GM18508 (cell line): ENCODE measurements around the gene PPP2R5E.
"Not testable (repeated sequence)": the region's sequence is repeated elsewhere in the genome, so short reads cannot be mapped to it uniquely, and the experiment has no call there.

Source experiments
- ATAC-seq: cut with Tn5 transposase; IDR thresholded peaks from one replicate; pipeline ENCODE4 v1.9.1; 2021; ENCODE audit warnings: moderate number of reproducible peaks; ENCODE audit not compliant: insufficient read depth, unreplicated experiment

The PPP2R5E gene

DNA sequence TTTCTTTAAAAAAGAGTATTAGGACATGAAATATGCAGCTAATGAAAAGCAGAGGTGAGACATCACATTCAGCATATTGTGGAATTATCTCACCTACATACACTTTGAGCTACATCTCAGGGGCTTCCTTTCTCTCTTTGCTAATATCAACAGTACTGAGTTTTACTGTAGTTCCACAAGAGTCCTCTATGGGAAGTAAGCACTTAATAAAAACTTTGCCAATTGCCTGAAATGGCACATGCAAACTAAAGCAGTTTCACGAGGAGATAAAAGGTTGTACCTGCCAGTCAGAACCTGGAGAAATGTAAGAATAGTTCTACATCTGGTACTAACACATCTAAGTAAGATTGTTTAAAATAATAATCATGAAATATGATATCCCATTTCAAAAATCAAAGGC lies 150.9 kb downstream of the PPP2R5E start:
- no peak for ATAC-seq

DNA sequence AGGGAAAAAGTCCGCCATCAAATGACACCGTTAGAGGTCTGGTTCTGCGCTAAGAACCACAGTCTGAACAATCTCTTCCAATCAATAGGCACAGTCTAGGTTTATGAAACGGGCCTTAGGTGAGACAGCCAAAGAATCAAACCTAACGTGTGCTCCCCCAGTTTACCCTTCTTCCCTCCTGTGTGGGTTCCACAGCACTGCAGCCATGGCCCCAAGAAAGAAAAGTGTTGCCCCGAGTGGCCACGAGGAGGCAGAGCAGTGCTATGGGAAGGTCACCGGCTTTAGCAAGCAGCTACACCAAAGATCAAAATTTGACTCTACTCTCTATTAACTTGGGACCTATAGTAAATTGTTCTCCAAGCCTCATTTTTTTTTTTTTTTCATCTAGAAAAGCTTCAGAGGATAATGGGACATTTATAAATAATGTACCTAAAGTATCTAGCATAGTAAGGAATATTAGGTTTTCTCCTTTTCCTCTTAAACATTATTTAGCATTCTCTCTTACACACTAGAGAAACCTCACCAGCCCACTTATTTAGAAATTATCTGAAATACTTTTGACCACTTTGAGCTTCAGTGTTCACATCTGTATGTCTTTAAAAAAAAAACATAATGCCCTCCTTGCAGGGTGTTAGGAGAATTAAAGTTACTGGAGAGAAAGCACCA lies 154.3 kb downstream of the PPP2R5E start:
- no peak for ATAC-seq

DNA sequence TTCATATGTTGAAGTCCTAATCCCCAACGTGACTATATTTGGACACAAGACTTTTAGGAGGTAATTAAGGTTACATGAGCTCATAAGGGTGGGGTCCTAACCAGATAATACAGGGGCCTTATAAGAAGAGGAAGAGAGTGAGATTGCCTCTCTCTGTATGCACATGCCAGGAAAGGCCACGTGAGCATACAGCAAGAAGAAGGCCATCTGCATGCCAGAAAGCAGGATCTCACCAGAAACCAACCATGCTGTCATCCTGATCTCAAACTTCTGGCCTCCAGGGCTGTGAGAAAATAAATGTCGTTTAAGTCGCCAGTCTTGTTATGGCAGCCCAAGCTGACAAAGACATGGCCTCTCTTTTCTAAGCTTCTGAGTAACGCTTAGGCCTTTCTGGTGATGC lies 155.5 kb downstream of the PPP2R5E start:
- no peak for ATAC-seq

DNA sequence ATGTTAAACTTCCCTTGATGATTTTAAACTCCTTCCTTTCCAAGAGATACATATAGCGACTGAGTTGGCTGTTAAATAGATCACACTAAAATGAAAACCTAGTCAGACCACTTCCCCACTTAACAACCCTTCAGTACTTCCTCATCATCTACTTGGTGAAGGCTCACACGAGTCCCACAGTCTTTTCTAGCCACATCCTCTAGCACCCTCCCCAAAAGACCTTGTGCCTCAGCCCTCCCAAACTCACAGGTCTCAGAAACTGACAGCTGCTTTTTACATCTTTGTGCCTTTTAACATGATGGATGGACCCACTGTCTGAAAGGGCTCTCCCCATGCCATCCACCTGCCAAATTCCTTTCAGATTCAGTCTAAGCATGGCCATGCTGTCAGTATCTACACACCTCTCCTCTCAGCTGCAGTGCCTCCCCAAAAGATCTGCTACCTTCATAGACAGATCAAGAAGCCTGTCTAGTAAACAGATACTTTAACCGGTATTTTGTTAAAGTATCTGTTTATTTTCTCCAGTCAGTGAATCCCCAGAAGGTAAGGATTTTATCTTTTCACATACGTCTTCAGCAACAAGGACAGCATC lies 159.3 kb downstream of the PPP2R5E start:
- ATAC-seq = peak; percentile 89

DNA sequence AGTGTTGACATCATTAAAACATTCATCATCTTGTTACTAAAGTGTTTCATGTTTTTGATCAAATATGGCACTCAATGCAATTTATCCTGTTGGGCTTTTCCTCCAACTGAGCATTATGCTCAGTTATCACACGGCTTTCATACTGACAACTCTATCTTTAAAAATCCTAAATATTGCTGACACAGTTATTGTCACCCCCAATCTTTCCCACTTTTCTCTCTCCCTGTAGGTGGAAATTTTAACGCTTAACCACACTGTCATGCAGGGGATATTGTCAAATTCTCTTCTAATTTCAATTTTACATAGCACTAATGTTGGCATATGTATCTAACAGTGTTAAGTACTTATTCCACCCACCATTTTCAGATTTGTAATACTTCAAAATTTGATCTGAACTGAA lies 164.7 kb downstream of the PPP2R5E start:
- no peak for ATAC-seq

DNA sequence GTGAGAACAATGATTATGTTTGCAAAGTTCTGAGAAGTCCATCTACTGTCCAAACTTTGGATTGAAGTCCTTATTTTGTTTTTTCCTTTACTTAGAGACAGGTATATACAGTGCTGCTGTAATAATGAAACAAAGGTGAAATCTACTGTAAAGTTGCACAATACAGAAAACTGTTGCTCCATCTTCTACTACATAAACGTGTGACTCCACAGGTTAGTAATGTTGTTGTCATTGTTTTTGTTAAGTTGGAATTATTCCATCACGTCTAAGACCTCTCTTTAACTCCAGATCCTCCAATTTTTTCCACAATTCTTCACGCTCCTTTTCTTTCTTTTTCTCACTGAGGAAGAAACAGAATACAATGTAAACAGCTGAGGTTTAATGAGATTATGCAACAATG lies 167.4 kb downstream of the PPP2R5E start:
- ATAC-seq = no peak

DNA sequence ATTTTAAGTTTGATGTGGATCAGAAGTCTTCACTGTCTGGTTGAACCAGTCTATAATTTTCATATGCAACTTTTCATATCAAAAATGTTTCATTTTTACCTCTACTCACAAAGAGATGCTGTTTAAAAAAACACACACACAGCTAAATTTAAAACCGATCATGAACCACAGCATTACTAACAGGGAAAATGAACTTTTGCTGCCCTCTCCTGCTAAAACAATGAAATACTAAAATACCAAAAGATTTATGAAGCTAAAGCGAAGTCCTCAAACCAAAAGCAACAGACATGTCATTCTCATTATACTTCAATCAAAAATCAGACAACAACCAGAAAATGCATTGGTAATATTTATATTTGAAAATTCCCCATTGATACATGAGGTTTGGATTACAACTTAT lies 171.6 kb downstream of the PPP2R5E start:
- ATAC-seq = not testable (repeated sequence)

DNA sequence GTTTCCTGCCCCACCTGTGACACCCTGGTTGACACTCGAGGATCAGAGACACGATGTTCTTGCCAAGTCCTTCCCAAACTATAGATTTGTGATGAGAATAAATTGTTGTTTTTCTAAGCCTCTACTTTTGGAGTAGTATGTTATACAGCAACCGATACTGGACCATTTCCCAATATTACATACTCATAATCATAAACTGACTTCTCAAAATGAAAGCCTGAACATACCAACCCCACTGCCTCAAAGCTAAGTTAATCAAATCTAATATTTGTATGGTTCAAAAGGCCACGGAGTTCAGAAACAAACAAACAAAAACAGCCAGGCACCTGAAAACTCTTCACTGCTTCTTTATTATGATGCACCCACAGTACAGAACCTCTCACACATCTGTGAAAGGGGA lies 172.1 kb downstream of the PPP2R5E start:
- no peak for ATAC-seq

DNA sequence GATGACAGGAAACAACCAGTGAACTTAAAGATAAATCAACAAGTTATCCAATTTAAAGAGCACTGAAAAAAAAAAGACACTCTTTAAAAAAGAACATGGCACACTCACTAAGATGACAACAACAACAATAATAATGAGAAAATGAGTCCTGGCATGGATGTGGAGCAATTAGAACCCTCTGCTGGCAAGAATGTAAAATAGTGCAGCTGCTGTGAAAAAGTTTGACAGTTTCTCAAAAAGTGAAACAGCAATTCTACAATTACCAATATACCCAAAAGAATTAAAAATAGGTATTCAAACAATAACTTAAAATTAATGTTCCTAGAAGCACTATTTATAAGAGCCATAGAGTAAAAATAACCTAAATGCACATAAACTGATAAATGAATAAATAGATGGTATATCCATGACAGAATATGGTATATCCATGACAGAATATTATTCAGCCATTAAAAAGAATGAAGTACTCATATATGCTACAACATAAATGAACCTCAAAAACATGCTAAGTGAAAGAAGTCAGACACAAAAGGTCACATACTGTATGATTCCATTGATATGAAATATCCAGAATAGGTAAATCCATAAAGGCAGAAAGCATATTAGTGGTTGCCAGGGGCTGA lies 175.3 kb downstream of the PPP2R5E start:
- ATAC-seq = no peak

DNA sequence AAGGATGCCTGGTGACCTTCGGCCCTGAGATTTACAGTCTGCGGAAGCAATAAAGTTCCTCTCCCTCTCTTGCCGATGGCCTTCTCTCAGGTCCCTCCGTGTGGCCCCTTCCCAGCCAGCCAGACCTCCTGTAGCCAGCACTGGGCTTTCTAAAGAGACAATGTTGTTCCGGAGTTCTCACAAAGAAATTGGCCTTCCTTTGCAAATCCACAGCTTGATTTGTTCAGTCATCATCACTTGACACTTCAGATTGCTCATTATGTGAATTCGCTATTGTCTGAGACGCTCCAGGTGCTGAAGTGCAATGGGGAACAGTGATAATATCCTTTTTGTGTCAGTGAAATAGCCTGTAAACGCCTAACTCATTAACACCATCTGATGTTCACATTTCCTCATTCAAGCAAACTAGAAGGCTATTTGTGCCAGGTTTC lies 180.8 kb downstream of the PPP2R5E start:
- ATAC-seq = no peak

DNA sequence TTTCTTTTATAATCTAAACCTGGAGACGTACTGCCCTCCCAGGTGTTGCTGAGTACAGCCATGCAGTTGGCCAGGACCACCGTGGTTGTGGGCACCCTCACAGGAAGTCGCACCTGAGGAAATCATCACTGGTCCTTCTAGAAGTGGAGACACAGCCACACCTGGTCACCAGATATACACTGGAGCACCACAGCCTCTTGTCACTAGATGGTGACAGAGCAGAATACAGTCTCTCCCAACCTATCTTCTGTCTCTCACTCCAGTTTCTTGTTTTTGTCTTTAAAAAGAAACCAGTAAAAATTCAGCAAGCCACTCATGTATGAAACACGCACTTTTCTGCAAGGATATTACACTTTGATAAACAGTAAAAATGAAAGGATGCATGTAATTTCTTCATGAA lies 181.4 kb downstream of the PPP2R5E start:
- no peak for ATAC-seq

DNA sequence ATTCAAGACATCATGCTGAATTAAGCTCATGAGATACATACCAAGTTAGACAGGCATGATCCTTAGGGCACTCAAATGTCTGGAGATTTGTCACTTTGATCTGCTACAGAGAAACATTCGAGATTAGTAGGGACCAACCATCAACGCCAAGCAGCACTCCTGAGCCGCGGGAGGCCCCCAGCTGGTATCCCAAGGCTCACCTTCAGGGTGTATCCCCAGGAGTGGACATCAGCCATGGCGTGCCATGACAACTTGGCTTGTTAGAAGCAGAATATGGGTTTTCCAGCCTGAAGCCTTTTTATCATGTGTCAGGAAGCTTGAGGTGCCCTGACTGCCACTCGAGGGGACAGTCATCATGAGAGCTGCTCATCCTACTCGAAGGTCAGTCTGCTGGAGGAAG lies 185.3 kb downstream of the PPP2R5E start:
- ATAC-seq = no peak

DNA sequence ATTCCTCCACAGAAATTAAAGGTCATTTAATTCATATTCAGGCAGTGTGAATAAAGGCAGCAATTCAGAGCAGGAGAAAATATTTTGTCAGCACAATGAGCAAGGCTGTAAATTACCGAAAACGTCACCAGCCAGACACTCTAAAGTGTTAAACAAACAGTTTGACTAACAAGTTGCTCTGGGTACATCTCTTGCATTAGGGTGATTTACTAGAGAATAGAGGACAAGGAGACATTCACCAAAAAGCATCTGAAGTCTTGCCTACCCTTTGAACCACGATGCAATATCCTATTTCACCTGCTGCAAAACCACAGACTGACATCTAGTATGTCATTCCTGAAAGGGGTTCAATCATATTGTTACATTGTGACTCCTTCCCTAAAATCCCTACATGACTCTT lies 197.4 kb downstream of the PPP2R5E start:
- ATAC-seq = no peak

DNA sequence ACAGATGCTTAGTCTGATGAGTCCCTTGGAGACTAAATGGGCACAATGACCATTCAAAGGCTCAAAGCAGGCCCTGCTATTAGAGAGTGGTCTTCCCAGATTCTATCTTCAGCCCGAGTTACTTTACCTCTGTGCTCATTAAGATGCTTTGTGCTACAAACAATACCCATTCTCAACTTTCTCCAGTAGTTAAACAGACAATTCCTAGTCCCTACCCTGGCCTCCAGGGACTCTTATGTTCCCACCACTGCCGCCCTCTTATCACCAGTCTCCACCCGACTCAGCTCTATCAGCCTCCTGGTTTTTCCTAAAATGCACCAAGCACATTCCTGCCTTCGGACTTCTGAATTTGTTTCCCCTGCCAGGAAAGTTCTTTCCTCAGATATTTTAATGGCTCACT lies 198.8 kb downstream of the PPP2R5E start:
- ATAC-seq = no peak

DNA sequence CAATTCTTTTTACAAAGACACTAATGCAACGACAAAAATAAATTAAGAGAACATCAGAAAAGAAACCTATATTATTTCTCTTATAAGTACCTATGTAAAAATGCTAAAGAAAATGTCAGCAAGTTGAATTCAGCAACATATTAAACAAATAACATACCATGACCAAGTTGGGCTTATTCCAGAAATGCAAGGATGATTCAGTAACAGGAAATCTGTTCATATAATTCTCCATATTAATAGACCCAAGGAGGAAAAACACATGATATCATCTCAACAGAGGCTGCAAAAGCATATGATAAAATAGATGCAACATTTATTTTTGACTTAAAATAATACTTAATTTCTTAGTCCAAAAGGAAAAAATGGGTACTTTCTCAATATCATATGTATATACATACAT lies 199.3 kb downstream of the PPP2R5E start:
- ATAC-seq = no peak

DNA sequence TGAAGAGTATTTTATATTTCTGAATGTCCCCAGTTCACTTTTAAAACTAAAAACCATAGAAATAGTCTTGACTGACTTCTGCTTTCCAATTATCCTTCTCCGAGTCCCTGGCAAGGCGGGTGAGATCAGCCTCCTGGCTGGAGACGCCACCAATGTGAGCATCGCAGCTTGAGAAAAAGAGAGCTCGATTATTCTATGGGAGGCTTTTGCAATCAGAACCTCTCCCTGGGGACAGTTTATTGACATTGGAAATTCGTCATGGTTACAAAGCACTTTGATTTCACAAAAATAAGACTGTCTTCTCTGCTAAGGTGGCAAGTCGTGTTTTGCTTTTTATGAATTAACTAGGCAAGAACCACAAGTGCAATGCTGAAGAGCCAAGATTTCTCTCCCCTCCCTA lies 200.8 kb downstream of the PPP2R5E start:
- ATAC-seq = no peak

DNA sequence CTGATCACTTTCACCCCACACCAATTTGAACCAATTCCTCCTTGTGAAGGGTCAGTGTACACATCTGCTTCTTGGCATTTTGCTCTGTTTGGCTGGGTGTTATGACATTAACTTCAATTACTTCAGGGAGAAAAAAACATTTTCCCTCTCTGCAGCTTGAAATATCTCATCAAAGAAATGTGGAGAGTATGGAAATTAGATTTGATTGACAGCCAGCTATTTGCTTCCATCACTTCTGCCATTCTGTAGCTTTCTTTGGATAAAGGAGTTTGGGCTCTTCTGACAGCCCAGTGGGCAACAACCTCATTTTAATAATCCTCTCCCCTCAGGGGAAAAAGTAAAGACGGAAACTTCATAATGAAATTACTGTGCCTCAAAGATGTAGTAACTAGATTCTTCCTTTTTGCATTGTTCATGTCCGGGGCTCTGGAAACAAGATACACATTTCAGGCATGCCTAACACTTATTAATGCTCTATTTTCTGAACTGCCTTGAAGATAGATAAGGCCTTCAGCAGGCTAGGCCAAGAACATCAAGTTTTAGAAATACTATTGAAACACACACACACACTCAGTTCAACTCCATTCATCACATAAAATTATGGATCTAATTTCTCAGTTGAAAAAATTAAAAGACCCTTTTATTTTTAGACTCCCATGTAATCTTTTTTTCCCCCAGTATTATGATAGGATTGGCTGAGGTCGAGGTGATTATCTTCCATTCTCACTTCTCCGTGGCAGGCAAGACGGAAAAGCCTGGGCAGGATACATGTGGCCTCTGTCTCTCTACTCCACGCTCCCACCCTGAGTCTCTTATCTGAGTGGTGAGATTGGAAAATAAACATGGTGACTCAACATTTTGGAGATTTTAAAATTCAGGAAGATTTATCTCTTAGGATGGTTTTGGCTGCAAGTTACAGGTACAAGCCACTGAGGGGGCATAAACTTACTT lies 214.1 kb downstream of the PPP2R5E start:
- no peak for ATAC-seq

DNA sequence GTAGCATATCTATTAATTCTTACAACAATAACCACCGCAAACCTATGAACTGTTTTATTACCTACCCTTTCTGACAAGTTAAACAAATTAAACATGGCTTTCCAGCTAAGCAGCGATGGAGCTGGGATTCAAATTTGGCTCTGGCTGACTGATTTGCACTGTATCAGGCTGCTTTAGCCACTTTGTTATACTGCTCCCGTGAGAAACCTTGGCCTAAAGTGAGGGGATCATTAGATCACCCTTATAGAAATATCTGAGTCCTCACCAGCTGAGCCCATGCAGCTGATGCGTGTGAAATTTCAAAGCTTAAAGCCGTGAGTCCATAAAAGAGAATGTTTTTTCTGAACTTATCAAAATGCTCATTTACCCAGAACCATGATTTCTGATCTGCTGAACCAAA lies 216.3 kb downstream of the PPP2R5E start:
- ATAC-seq = no peak

DNA sequence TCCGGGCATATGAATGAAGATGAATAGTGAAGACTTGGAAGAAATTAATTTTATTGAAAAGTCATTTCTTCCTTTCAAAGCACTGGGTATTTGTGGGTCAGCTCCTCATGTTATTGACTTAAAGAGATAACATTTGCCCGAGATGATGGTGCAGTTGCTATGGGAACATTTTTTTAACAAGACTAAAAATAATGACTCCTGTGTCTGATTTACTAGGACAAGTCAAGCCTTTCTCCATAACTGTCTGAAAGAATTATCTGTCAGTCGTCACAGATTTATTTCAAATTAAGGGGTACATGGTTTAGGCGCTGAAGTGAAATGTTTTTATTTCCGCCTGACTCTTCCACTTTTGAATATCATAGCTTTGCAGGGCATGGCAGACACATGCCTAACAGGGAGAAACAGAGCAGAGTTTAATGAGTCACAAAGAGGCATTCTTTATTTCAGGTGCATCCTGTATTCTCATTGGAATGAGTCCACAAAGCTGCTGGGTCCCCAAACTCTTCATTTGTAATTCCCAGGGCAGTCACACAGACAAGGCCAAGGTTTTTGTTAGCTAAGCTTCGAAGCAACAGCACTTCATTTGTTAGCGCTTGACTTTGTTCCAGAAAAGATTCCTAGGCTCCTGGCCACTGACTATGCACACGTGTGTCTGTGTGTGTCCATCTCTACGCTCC lies 220.1 kb downstream of the PPP2R5E start:
- no peak for ATAC-seq

DNA sequence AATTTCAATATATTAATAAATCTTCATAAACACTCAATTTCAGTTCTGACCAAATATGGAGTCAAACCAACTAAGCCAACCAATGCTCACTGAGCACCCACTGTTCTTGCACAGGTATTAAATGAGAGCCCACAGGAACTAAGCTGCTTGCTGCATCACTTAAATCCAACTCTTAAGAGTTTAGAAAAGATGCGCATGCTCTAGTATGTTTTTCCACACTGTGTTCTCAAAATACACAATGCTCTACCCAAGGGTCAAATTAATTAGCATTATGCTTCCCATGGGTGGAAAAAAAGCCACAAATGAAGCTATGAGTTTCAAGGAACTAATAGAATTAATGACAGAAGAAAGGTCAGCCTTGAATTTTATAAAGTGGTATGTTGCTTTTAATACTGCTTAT lies 220.7 kb downstream of the PPP2R5E start:
- ATAC-seq = no peak
